Measurements from ENCODE around the gene HSPA1B. TPM values are rescaled to one million over a fixed set of nuclear protein-coding genes. Genes with fewer than 3 reads are reported as not detected.

Gene HSPA1B
- total and polyA plus RNA-seq, 2 donors (not counting 1 experiment from before 2014, with no cell fraction given): 35.5 to 115 TPM

GRCh38 chr6:31794294-31794865 is 33.2 kb upstream of the HSPA1B start:
- Histone ChIP-seq H3K27me3 (ENCODE audit: control insufficient read depth, insufficient read depth, low read length) (no peaks in the 10 kb centered on the region), H3K79me2 (ENCODE audit: control insufficient read depth, insufficient read depth, low read length) (peaks cover 20% of the 10 kb centered on the region), H3K4me1 (ENCODE audit: control insufficient read depth, extremely low read depth, insufficient read depth, low read length) (no peaks in the 10 kb centered on the region), H3K9me3 (ENCODE audit: control insufficient read depth, insufficient read depth, low read depth, low read length) (no peaks in the 10 kb centered on the region), H3K9ac (ENCODE audit: insufficient read depth, low read length) (peak overlapping the region; percentile 97), H4K20me1 (ENCODE audit: control insufficient read depth, extremely low read depth, insufficient read depth, low read length) (no peaks in the 10 kb centered on the region), H3K36me3 (ENCODE audit: control insufficient read depth, insufficient read depth, low read length) (peaks cover 2% of the 10 kb centered on the region), H3K27ac (ENCODE audit: insufficient read depth, low read length) (peak overlapping the region; percentile 95), H3K4me2 (ENCODE audit: extremely low read depth, insufficient read depth, low read length) (peak overlapping the region; percentile 97), H3K4me3 (replicated peaks in 1 of 4; ENCODE audit: control extremely low read depth in 1 of 4, insufficient read depth in 1 of 4, low read depth in 3 of 4, low read length in 4 of 4) (peak overlapping the region; percentile 93 to 97 (median 94)), H2AFZ (ENCODE audit: low read length) (no peak overlapping the region)
- DNase-seq (ENCODE audit: low read depth in 2 of 2): peak; percentile 44 to 49
- TF ChIP-seq CTCF (conservative IDR thresholded peaks at IDR 0.05 in 1 of 2, IDR thresholded peaks at IDR 0.05 in 1 of 2; ENCODE audit: low read depth in 1 of 2, low read length in 2 of 2): no peak
- TF ChIP-seq EZH2 (IDR thresholded peaks at IDR 0.05; ENCODE audit: low read length, missing control alignments): no peak

GRCh38 chr6:31794866-31795615 is 32.5 kb upstream of the HSPA1B start:
- H3K79me2 ChIP-seq (ENCODE audit: control insufficient read depth, insufficient read depth, low read length): peaks cover 20% of the 10 kb centered on the region
- H3K4me3 ChIP-seq (replicated peaks in 1 of 4; ENCODE audit: control extremely low read depth in 1 of 4, insufficient read depth in 1 of 4, low read depth in 3 of 4, low read length in 4 of 4): peak overlapping the region; percentile 93 to 97 (median 94)
- no peaks in the 10 kb centered on the region for H3K9me3 ChIP-seq (ENCODE audit: control insufficient read depth, insufficient read depth, low read depth, low read length)

More at GRCh38 chr6:31794866-31795615, 32.5 kb upstream of the HSPA1B start:
- TF ChIP-seq CTCF (conservative IDR thresholded peaks at IDR 0.05 in 1 of 2, IDR thresholded peaks at IDR 0.05 in 1 of 2; ENCODE audit: low read depth in 1 of 2, low read length in 2 of 2) (no peak), EZH2 (IDR thresholded peaks at IDR 0.05; ENCODE audit: low read length, missing control alignments) (no peak)
- Histone ChIP-seq H3K36me3 (ENCODE audit: control insufficient read depth, insufficient read depth, low read length) (peaks cover 1% of the 10 kb centered on the region), H4K20me1 (ENCODE audit: control insufficient read depth, extremely low read depth, insufficient read depth, low read length) (no peaks in the 10 kb centered on the region), H3K9ac (ENCODE audit: insufficient read depth, low read length) (peak overlapping the region; percentile 97), H3K27ac (ENCODE audit: insufficient read depth, low read length) (peak overlapping the region; percentile 95), H2AFZ (ENCODE audit: low read length) (peak overlapping the region; percentile 38), H3K4me2 (ENCODE audit: extremely low read depth, insufficient read depth, low read length) (peak overlapping the region; percentile 97), H3K4me1 (ENCODE audit: control insufficient read depth, extremely low read depth, insufficient read depth, low read length) (no peaks in the 10 kb centered on the region), H3K27me3 (ENCODE audit: control insufficient read depth, insufficient read depth, low read length) (no peaks in the 10 kb centered on the region)
- DNase-seq (ENCODE audit: low read depth in 2 of 2): peak in 1 of 2 donors; percentile 52

Data from fibroblast of lung (primary cell).